IPS-18c (cell line): ENCODE measurements around the gene FAR2.
"Not testable (repeated sequence)": the region's sequence is repeated elsewhere in the genome, so short reads cannot be mapped to it uniquely, and the experiment has no call there.

ENCODE experiments used
- H3K4me3 ChIP-seq: 2 replicates; pipeline ENCODE4 v1.7.0; 2013; ENCODE audit warnings: low read depth, mild to moderate bottlenecking, low read length, moderate library complexity; ENCODE audit not compliant: insufficient read depth
- H3K9me3 ChIP-seq: one replicate; pipeline ENCODE4 v1.6.1; 2013; ENCODE audit warnings: mild to moderate bottlenecking, low read length, moderate library complexity; ENCODE audit not compliant: control insufficient read depth, insufficient read depth

Gene FAR2

DNA sequence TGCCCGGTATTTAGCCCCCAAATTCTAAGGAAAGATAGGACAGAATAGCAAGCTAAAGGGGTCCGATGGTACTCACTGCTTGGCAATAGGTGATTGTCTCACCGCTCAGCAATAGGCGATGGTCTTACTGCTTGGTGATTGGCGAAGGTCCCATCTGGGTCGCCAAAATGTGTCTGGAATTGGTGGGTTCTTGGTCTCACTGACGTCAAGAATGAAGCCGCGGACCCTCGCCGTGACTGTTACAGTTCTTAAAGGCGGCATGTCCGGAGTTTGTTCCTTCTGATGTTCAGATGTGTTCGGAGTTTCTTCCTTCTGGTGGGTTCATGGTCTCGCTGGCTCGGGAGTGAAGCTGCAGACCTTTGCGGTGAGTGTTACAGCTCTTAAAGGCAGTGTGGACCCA, 236.1 kb downstream of the FAR2 start:
- H3K9me3 ChIP-seq, H3K4me3 ChIP-seq: not testable (repeated sequence)
